CD4-positive, alpha-beta T cell (primary cell): ENCODE results near the gene RHOA. TPM values are rescaled to one million over a fixed set of nuclear protein-coding genes. Genes with fewer than 3 reads are reported as not detected.

Experiments
- ATAC-seq: fragments of 200-7000 bp; cut with Tn5 transposase; one replicate; pipeline ENCODE4 v1.10.0; 2022; ENCODE audit warnings: mild to moderate bottlenecking; ENCODE audit not compliant: poor library complexity
- CTCF ChIA-PET: fragments of 350-600 bp; sonication (Branson Sonifier 250); formaldehyde crosslinking; loops from one replicate; lab custom pipeline; 2021; ENCODE audit warnings: antibody characterized with exemption, inconsistent platforms; lab: Charles Lee
- POLR2A ChIA-PET: fragments of 350-600 bp; sonication (Branson Sonifier 250); formaldehyde crosslinking; loops from one replicate; lab custom pipeline; 2021; ENCODE audit warnings: antibody characterized with exemption, inconsistent platforms; lab: Charles Lee
- DNase-seq, 14 experiments: peaks; one replicate each; pipeline ENCODE4 v3.0.0-alpha.2; 2013 to 2020; ENCODE audit warnings: mixed read lengths in 2 of 14
- H3K27ac ChIP-seq, 2 donors: one replicate each; pipeline versions ENCODE4 v1.5.1 to v1.7.0; 2013; ENCODE audit warnings: low read length in 2 of 2, low read depth in 1 of 2, mild to moderate bottlenecking in 1 of 2
- H3K27me3 ChIP-seq, 2 experiments: 1 replicate in 1 of 2; 2 replicates in 1 of 2; pipeline versions ENCODE4 v1.6.1 to v1.7.0; 2013; ENCODE audit warnings: low read length in 2 of 2, control low read depth in 1 of 2, mild to moderate bottlenecking in 1 of 2, moderate library complexity in 1 of 2; ENCODE audit not compliant: insufficient read depth in 2 of 2, control insufficient read depth in 1 of 2
- H3K36me3 ChIP-seq: one replicate; pipeline ENCODE4 v1.6.1; 2013; ENCODE audit warnings: low read length, control low read depth; ENCODE audit not compliant: insufficient read depth
- H3K4me1 ChIP-seq: one replicate; pipeline ENCODE4 v1.6.1; 2013; ENCODE audit warnings: low read length, control low read depth; ENCODE audit not compliant: insufficient read depth
- H3K4me3 ChIP-seq: one replicate; pipeline ENCODE4 v1.5.1; 2013; ENCODE audit warnings: mild to moderate bottlenecking, low read length, moderate library complexity
- H3K9me3 ChIP-seq, 2 experiments: 1 replicate in 1 of 2; 2 replicates in 1 of 2; pipeline versions ENCODE4 v1.6.1 to v1.7.0; 2013; ENCODE audit warnings: low read length in 2 of 2, mild to moderate bottlenecking in 2 of 2, control low read depth in 1 of 2, moderate library complexity in 1 of 2; ENCODE audit not compliant: control insufficient read depth in 1 of 2, insufficient read depth in 1 of 2
- H3K27ac Mint-ChIP-seq: one replicate; pipeline ENCODE4 v1.8.0; 2020; ENCODE audit warnings: mixed read lengths
- H3K27me3 Mint-ChIP-seq: one replicate; pipeline ENCODE4 v1.8.0; 2021; ENCODE audit warnings: mixed read lengths
- H3K36me3 Mint-ChIP-seq: one replicate; pipeline ENCODE4 v1.8.0; 2021; ENCODE audit warnings: low read depth, mixed read lengths
- H3K4me1 Mint-ChIP-seq: one replicate; pipeline ENCODE4 v1.8.0; 2021; ENCODE audit warnings: low read depth, mixed read lengths
- H3K4me3 Mint-ChIP-seq: one replicate; pipeline ENCODE4 v1.8.0; 2020; ENCODE audit warnings: mild to moderate bottlenecking, mixed read lengths
- H3K9me3 Mint-ChIP-seq: one replicate; pipeline ENCODE4 v1.8.0; 2020; ENCODE audit warnings: mixed read lengths
- CTCF ChIP-seq: fragments of 200-600 bp; IDR thresholded peaks from one replicate; pipeline ENCODE4 v1.8.0; 2022; ENCODE audit warnings: antibody characterized with exemption, mild to moderate bottlenecking
- intact Hi-C, 2 experiments: fragments of 100-400 bp; cut with DNase I in 1 of 2; cut with micrococcal nuclease in 1 of 2; formaldehyde crosslinking; loops; one replicate each; pipeline versions ENCODE4 v1.15.1 to v1.9.0; 2023 to 2025; cut with DNase I, micrococcal nuclease
- total RNA-seq, 174 experiments: library from RNA in 2 of 174; stranded (reverse) in 2 of 174; gene quantifications; one replicate each; pipeline ENCODE4 v1.2.3 and lab custom pipeline; 2021 to 2026

Gene RHOA
- total RNA-seq, 2 experiments from 2014 or later, result 256 to 271 TPM

GRCh38 chr3:49456466-49456865 lies 44.7 kb upstream of the RHOA start:
- POLR2A ChIA-PET, result no interaction called here
- Mint-ChIP-seq H3K4me1 (no peaks in the 10 kb centered on the region), H3K4me3 (no peak overlapping the region), H3K36me3 (no peaks in the 10 kb centered on the region), H3K27ac (no peak overlapping the region), H3K27me3 (no peaks in the 10 kb centered on the region), H3K9me3 (no peaks in the 10 kb centered on the region)
- no peak overlapping the region for H3K4me3 ChIP-seq
- no peaks in the 10 kb centered on the region for H3K4me1 ChIP-seq
- intact Hi-C loops, result no loop called here
- no peak overlapping the region for H3K27ac ChIP-seq
- ATAC-seq (no peak), DNase-seq (no peak)
- no peaks in the 10 kb centered on the region for H3K9me3 ChIP-seq
- no peak for TF ChIP-seq CTCF
- H3K27me3 ChIP-seq, result no peaks in the 10 kb centered on the region
- CTCF ChIA-PET, result no interaction called here
- H3K36me3 ChIP-seq, result no peaks in the 10 kb centered on the region

GRCh38 chr3:49454898-49455681 lies 43.3 kb upstream of the RHOA start:
- Mint-ChIP-seq H3K36me3 (no peaks in the 10 kb centered on the region), H3K4me1 (no peaks in the 10 kb centered on the region), H3K27me3 (no peaks in the 10 kb centered on the region), H3K9me3 (no peaks in the 10 kb centered on the region), H3K4me3 (no peak overlapping the region), H3K27ac (no peak overlapping the region)
- Histone ChIP-seq H3K4me1 (no peaks in the 10 kb centered on the region), H3K9me3 (no peaks in the 10 kb centered on the region), H3K27me3 (no peaks in the 10 kb centered on the region), H3K36me3 (no peaks in the 10 kb centered on the region), H3K27ac (no peak overlapping the region), H3K4me3 (no peak overlapping the region)
- DNase-seq, result no peak
- no peak for ATAC-seq
- no peak for TF ChIP-seq CTCF
- ChIA-PET POLR2A (no interaction called here), CTCF (no interaction called here)
- intact Hi-C loops, result no loop called here

DNA sequence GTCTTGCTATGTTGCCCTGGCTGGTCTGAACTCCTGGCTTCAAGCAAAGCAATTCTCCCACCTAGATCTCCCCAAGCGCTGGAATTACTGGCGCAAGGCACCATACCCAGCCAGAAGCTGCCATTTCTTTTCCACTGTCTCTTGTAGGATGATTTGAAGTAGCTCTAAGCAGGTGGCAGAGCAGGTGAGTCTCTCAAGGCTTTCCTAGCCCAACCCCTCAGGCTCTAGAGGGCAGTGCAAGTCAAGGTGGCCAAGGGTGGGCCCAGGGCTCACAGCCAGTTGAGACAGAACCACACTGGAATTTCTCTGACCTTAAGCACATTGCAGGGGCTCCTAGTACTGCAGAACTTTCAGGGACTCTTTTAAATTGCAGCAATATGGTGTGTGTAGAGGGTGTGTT lies 42.7 kb upstream of the RHOA start:
- H3K4me1 Mint-ChIP-seq, result no peaks in the 10 kb centered on the region
- ATAC-seq, result no peak
- H3K4me1 ChIP-seq, result no peaks in the 10 kb centered on the region
- ChIA-PET CTCF (no interaction called here), POLR2A (no interaction called here)
- no peaks in the 10 kb centered on the region for H3K9me3 ChIP-seq
- H3K36me3 Mint-ChIP-seq, result no peaks in the 10 kb centered on the region
- no peak for TF ChIP-seq CTCF
- H3K27me3 Mint-ChIP-seq, result no peaks in the 10 kb centered on the region
- H3K27me3 ChIP-seq, result no peaks in the 10 kb centered on the region
- intact Hi-C loops, result no loop called here
- no peak overlapping the region for H3K4me3 ChIP-seq
- H3K27ac ChIP-seq, result no peak overlapping the region
- H3K27ac Mint-ChIP-seq, result no peak overlapping the region
- DNase-seq, result peak in 1 of 14 experiments; percentile 7
- no peaks in the 10 kb centered on the region for H3K36me3 ChIP-seq
- H3K9me3 Mint-ChIP-seq, result no peaks in the 10 kb centered on the region
- H3K4me3 Mint-ChIP-seq, result no peak overlapping the region
